ENCODE measurements around the gene SYT7. TPM values are rescaled to one million over a fixed set of nuclear protein-coding genes. Genes with fewer than 3 reads are reported as not detected.

Gene SYT7
- total and polyA plus RNA-seq, 2 of the 8 experiments (the other 6 are each of a cell fraction or from before 2014, with no cell fraction given) = 9.6 to 10.5 TPM

DNA sequence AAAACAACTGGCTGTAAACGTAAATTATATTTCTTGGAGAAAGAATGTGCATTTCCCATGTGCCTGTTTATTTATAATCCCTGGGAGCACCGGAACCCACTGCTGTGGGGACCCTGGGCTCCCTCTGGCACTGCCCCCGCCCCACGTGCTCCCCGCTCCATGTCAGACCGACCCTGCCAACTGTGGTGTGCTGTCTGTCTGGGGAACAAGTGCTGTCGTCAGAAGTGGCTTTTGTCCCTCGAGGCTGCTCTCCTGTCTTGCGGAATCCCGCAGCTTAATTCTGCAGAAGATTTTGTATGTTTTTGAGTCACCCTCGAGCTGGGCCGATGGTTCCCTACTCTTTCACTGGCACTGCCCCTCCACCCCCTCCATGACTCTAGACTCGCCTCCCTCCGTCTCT, 69.9 kb downstream of the SYT7 start:
- Histone ChIP-seq H3K23me2 (ENCODE audit: low read depth, low read length) (peaks cover 10% of the 10 kb centered on the region; the same call in 1 of the 2 replicates), H3K79me2 (ENCODE audit: control insufficient read depth in 1 of 2, insufficient read depth in 2 of 2, low read length in 2 of 2) (no peaks in the 10 kb centered on the region), H3K27ac (ENCODE audit: low read depth, low read length) (no peak overlapping the region), H3K4ac (replicated peaks; ENCODE audit: insufficient read length, low read depth, low read length) (no peak overlapping the region), H3K9ac (replicated peaks in 1 of 4; ENCODE audit: extremely low read depth in 1 of 4, low read depth in 3 of 4, low read length in 3 of 4) (no peak overlapping the region), H3K4me1 (replicated peaks in 1 of 4; ENCODE audit: control insufficient read depth in 3 of 4, insufficient read depth in 4 of 4, low read length in 3 of 4) (peaks cover 4 to 45% (median 36%) of the 10 kb centered on the region in 4 experiments), H2BK20ac (ENCODE audit: low read length) (no peak overlapping the region), H3K56ac (replicated peaks; ENCODE audit: insufficient read length, low read depth, low read length) (no peak overlapping the region), H3K79me1 (ENCODE audit: low read depth, low read length) (no peaks in the 10 kb centered on the region), H3K23ac (ENCODE audit: insufficient read length) (no peak overlapping the region), H3K27me3 (replicated peaks in 1 of 4; ENCODE audit: control insufficient read depth in 3 of 4, extremely low read depth in 1 of 4, insufficient read depth in 3 of 4, low read length in 3 of 4) (peaks cover 13 to 39% (median 35%) of the 10 kb centered on the region in 4 experiments), H3K9me3 (ENCODE audit: insufficient read depth in 2 of 2, low read depth in 1 of 2, low read length in 1 of 2) (no peaks in the 10 kb centered on the region), H4K20me1 (replicated peaks in 1 of 2; ENCODE audit: control insufficient read depth in 1 of 2, insufficient read depth in 2 of 2, low read length in 2 of 2) (peaks cover 0 to 1% of the 10 kb centered on the region in 2 experiments), H3K36me3 (ENCODE audit: control insufficient read depth in 2 of 4, insufficient read depth in 4 of 4, low read length in 3 of 4) (no peaks in the 10 kb centered on the region), H2AK5ac (ENCODE audit: low read depth, low read length) (no peak overlapping the region), H4K8ac (ENCODE audit: extremely low read depth, insufficient read depth, low read length) (no peak overlapping the region), H3K14ac (ENCODE audit: insufficient read length) (no peak overlapping the region), H3K4me2 (ENCODE audit: insufficient read depth in 1 of 2, low read depth in 2 of 2, low read length in 2 of 2) (no peak overlapping the region), H3K18ac (ENCODE audit: extremely low read depth, low read length) (no peak overlapping the region), H2BK15ac (ENCODE audit: low read length) (no peak overlapping the region), H4K5ac (ENCODE audit: insufficient read length, low read depth, low read length) (no peak overlapping the region), H2BK5ac (ENCODE audit: low read depth, low read length) (no peak overlapping the region), H4K91ac (replicated peaks; ENCODE audit: insufficient read length, low read length) (no peak overlapping the region), H3K4me3 (ENCODE audit: extremely low read depth in 1 of 4, insufficient read depth in 2 of 4, low read depth in 3 of 4, low read length in 4 of 4) (no peak overlapping the region), H2AFZ (ENCODE audit: low read length) (no peak overlapping the region), H2BK120ac (replicated peaks; ENCODE audit: low read depth, low read length) (no peak overlapping the region), H2BK12ac (ENCODE audit: low read depth, low read length) (no peak overlapping the region)
- ChIA-PET POLR2A (ENCODE audit: partially characterized antibody) (interaction anchor here (0.8 to 2.4 kb wide), 2 partner anchors 10 to 29 kb away, joined by 3 to 7 read pairs; no protein-coding TSS in a partner anchor), CTCF (ENCODE audit: partially characterized antibody) (interaction anchor here (0.7 to 40.4 kb wide), 10 partner anchors 9 to 227 kb away, joined by 3 to 2106 read pairs (median 6); a partner anchor contains a TSS)
- 86% methylated on average over 14 of the region's 14 CpGs; no CpG with 5 or more reads in 1 of the 2 experiments for WGBS, 2 experiments (ENCODE audit: extremely low coverage in 1 of 2, insufficient coverage in 1 of 2, insufficient read length in 1 of 2, insufficient replicate concordance in 2 of 2, low coverage in 1 of 2, low lambda C conversion rate in 2 of 2, missing lambda C conversion rate in 1 of 2)
- FAIRE-seq (no peak), DNase-seq (ENCODE audit: low read depth in 1 of 2, low spot score in 2 of 2) (no peak)
- TF ChIP-seq HDAC2 (IDR thresholded peaks at IDR 0.05; ENCODE audit: borderline replicate concordance in 1 of 2, low read depth in 2 of 2, low read length in 2 of 2) = no peak
- TF ChIP-seq TAF7 (optimal IDR thresholded peaks at IDR 0.05; ENCODE audit: borderline replicate concordance, low read depth, low read length) = no peak
- TF ChIP-seq HDAC6 (IDR thresholded peaks at IDR 0.05; ENCODE audit: low read depth, low read length) = no peak
- no peak for TF ChIP-seq ASH2L (IDR thresholded peaks at IDR 0.05; ENCODE audit: low read length)
- no peak for TF ChIP-seq YY1 (IDR thresholded peaks at IDR 0.05; ENCODE audit: low read depth, low read length)
- TF ChIP-seq SP1 (IDR thresholded peaks at IDR 0.05; ENCODE audit: low read depth, low read length) = no peak
- TF ChIP-seq TCF12 (IDR thresholded peaks at IDR 0.05; ENCODE audit: low read depth, low read length) = no peak
- no peak for TF ChIP-seq CREB1 (IDR thresholded peaks at IDR 0.05)
- no peak for TF ChIP-seq FOSL1 (IDR thresholded peaks at IDR 0.05; ENCODE audit: insufficient read depth, low read depth, low read length)

Data from H1 (cell line).